A673 (cell line): ENCODE data around the gene USP32. TPM values are rescaled to one million over a fixed set of nuclear protein-coding genes. Genes with fewer than 3 reads are reported as not detected.

Experiments
- BruUV-seq: library from RNA; stranded (reverse); fragments of 400-500 nt; replicated peaks from 2 replicates; lab custom pipeline; 2021; lab: Mats Ljungman, UMichigan
- CTCF ChIA-PET: fragments of 300-600 bp; sonication (Branson Sonifier 250); formaldehyde crosslinking; loops from one replicate; lab custom pipeline; 2022; ENCODE audit warnings: antibody characterized with exemption; lab: Charles Lee
- POLR2A ChIA-PET: fragments of 300-600 bp; sonication (Branson Sonifier 250); formaldehyde crosslinking; loops from one replicate; lab custom pipeline; 2022; ENCODE audit warnings: antibody characterized with exemption; ENCODE audit not compliant: low non-redundant PET; lab: Charles Lee
- DNase-seq: peaks from one replicate; pipeline ENCODE4 v3.0.0-alpha.2; 2015; ENCODE audit warnings: low spot score
- H3K27ac ChIP-seq: fragments of 200-600 bp; sonication (generic); 2 replicates; pipeline ENCODE4 v1.5.1; 2016; ENCODE audit warnings: mixed run types, low read depth, mild to moderate bottlenecking, mixed read lengths, antibody characterized with exemption, low read length; ENCODE audit not compliant: poor library complexity, severe bottlenecking
- H3K27me3 ChIP-seq: fragments of 200-600 bp; sonication (generic); replicated peaks from 2 replicates; pipeline ENCODE4 v1.6.1; 2017; ENCODE audit warnings: mixed run types, low read depth, mild to moderate bottlenecking, mixed read lengths, antibody characterized with exemption, low read length; ENCODE audit not compliant: insufficient read depth, poor library complexity
- H3K36me3 ChIP-seq: fragments of 200-600 bp; sonication (generic); 2 replicates; pipeline ENCODE4 v1.6.1; 2016; ENCODE audit warnings: mixed run types, mild to moderate bottlenecking, mixed read lengths, antibody characterized with exemption, low read length; ENCODE audit not compliant: insufficient read depth, poor library complexity, severe bottlenecking
- H3K4me1 ChIP-seq: fragments of 200-600 bp; sonication (generic); 2 replicates; pipeline ENCODE4 v1.6.1; 2017; ENCODE audit warnings: mixed run types, mild to moderate bottlenecking, mixed read lengths, antibody characterized with exemption, low read length; ENCODE audit not compliant: insufficient read depth, poor library complexity, severe bottlenecking
- H3K4me3 ChIP-seq: fragments of 200-600 bp; sonication (generic); 2 replicates; pipeline ENCODE4 v1.5.1; 2016; ENCODE audit warnings: low read depth, mixed run types, mild to moderate bottlenecking, mixed read lengths, low read length; ENCODE audit not compliant: poor library complexity, severe bottlenecking
- H3K9me3 ChIP-seq: fragments of 200-600 bp; sonication (generic); 2 replicates; pipeline ENCODE4 v1.6.1; 2016; ENCODE audit warnings: mixed run types, low read depth, mild to moderate bottlenecking, mixed read lengths, antibody characterized with exemption, low read length; ENCODE audit not compliant: poor library complexity, severe bottlenecking
- CTCF ChIP-seq: fragments of 300-800, 200-600 bp; sonication (generic); conservative IDR thresholded peaks from 2 replicates; pipeline ENCODE4 v1.5.1; 2017; ENCODE audit warnings: low read depth, mild to moderate bottlenecking, antibody characterized with exemption, low read length, moderate library complexity, mixed read lengths
- EZH2 ChIP-seq: fragments of 200-600 bp; sonication (generic); IDR thresholded peaks from 2 replicates; pipeline ENCODE4 v1.6.1; 2017; ENCODE audit warnings: borderline replicate concordance, low read depth, mild to moderate bottlenecking, mixed read lengths, antibody characterized with exemption, low read length; ENCODE audit not compliant: poor library complexity, severe bottlenecking
- intact Hi-C: fragments of 100-400 bp; cut with micrococcal nuclease; formaldehyde crosslinking; loops from one replicate; pipeline ENCODE4 v1.10.0; 2022; ENCODE audit not compliant: unreplicated experiment
- total RNA-seq: library from RNA; stranded (reverse); gene quantifications from 2 replicates; pipeline ENCODE4 v1.2.3, GENCODE V29; 2021

USP32 gene
- total RNA-seq, 1 experiment from 2014 or later, result 54.8 TPM

- POLR2A ChIA-PET, result no interaction called here
These were observed 133.6 kb downstream of the USP32 start for GRCh38 chr17:60258313-60258712.

GRCh38 chr17:60256174-60256573, 135.8 kb downstream of the USP32 start:
- no peaks in the 10 kb centered on the region for H3K27me3 ChIP-seq
- no peak overlapping the region for H3K27ac ChIP-seq
- ChIA-PET POLR2A (no interaction called here), CTCF (no interaction called here)
- H3K4me3 ChIP-seq, result no peak overlapping the region
- H3K36me3 ChIP-seq, result no peaks in the 10 kb centered on the region
- intact Hi-C loops, result no loop called here
- H3K4me1 ChIP-seq, result no peaks in the 10 kb centered on the region
- no TSS peak for BruUV-seq
- no peak for DNase-seq
- TF ChIP-seq CTCF (no peak), EZH2 (no peak)
- no peaks in the 10 kb centered on the region for H3K9me3 ChIP-seq

More at GRCh38 chr17:60258313-60258712, 133.6 kb downstream of the USP32 start:
- Histone ChIP-seq H3K36me3 (no peaks in the 10 kb centered on the region), H3K27ac (no peak overlapping the region), H3K4me3 (no peak overlapping the region), H3K4me1 (no peaks in the 10 kb centered on the region), H3K9me3 (no peaks in the 10 kb centered on the region), H3K27me3 (no peaks in the 10 kb centered on the region)
- BruUV-seq, result no TSS peak
- intact Hi-C loops, result no loop called here
- no peak for DNase-seq
- CTCF ChIA-PET, result no interaction called here
- TF ChIP-seq CTCF (no peak), EZH2 (no peak)

GRCh38 chr17:60253048-60253447, 138.9 kb downstream of the USP32 start:
- no TSS peak for BruUV-seq
- no peak overlapping the region for H3K27ac ChIP-seq
- intact Hi-C loops, result no loop called here
- TF ChIP-seq CTCF (no peak), EZH2 (no peak)
- no peaks in the 10 kb centered on the region for H3K36me3 ChIP-seq
- no peak for DNase-seq
- ChIA-PET POLR2A (no interaction called here), CTCF (no interaction called here)
- no peaks in the 10 kb centered on the region for H3K27me3 ChIP-seq
- H3K9me3 ChIP-seq, result no peaks in the 10 kb centered on the region
- H3K4me3 ChIP-seq, result no peak overlapping the region
- H3K4me1 ChIP-seq, result peaks cover 20% of the 10 kb centered on the region
